GM18502 (cell line): Measurements from ENCODE around the gene CCDC69.
"Not testable (repeated sequence)": the region's sequence is repeated elsewhere in the genome, so short reads cannot be mapped to it uniquely, and the experiment has no call there.

ENCODE experiments used
- ATAC-seq: cut with Tn5 transposase; IDR thresholded peaks from one replicate; pipeline ENCODE4 v1.9.1; 2021; ENCODE audit warnings: mild to moderate bottlenecking; ENCODE audit not compliant: unreplicated experiment, poor library complexity

CCDC69 gene

GRCh38 chr5:151248651-151249050, 24.8 kb upstream of the CCDC69 start:
- no peak for ATAC-seq

- ATAC-seq: no peak
Observed at GRCh38 chr5:151245680-151246219, 21.9 kb upstream of the CCDC69 start.

- no peak for ATAC-seq
Observed at GRCh38 chr5:151244206-151244605, 20.3 kb upstream of the CCDC69 start.

GRCh38 chr5:151243564-151243963, 19.7 kb upstream of the CCDC69 start:
- ATAC-seq: no peak

GRCh38 chr5:151243127-151243526, 19.2 kb upstream of the CCDC69 start:
- no peak for ATAC-seq

- no peak for ATAC-seq
Observed at GRCh38 chr5:151240924-151241635, 17.2 kb upstream of the CCDC69 start.

- not testable (repeated sequence) for ATAC-seq
Observed at GRCh38 chr5:151240268-151240835, 16.5 kb upstream of the CCDC69 start.

GRCh38 chr5:151239237-151239861, 15.5 kb upstream of the CCDC69 start:
- peak; percentile 43 for ATAC-seq

GRCh38 chr5:151238303-151238741, 14.4 kb upstream of the CCDC69 start:
- ATAC-seq: peak; percentile 55

- ATAC-seq: no peak
Observed at GRCh38 chr5:151237685-151238084, 13.8 kb upstream of the CCDC69 start.

GRCh38 chr5:151236888-151237287, 13.0 kb upstream of the CCDC69 start:
- no peak for ATAC-seq

GRCh38 chr5:151235239-151235571, 11.3 kb upstream of the CCDC69 start:
- not testable (repeated sequence) for ATAC-seq

GRCh38 chr5:151234476-151235238, 10.8 kb upstream of the CCDC69 start:
- peak; percentile 65 for ATAC-seq

GRCh38 chr5:151233616-151234085, 9.8 kb upstream of the CCDC69 start:
- ATAC-seq: peak; percentile 64

- no peak for ATAC-seq
Observed at GRCh38 chr5:151231359-151231758, 7.5 kb upstream of the CCDC69 start.

GRCh38 chr5:151230048-151230680, 6.3 kb upstream of the CCDC69 start:
- ATAC-seq: no peak

- no peak for ATAC-seq
Observed at GRCh38 chr5:151228986-151229385, 5.1 kb upstream of the CCDC69 start.

- no peak for ATAC-seq
Observed at GRCh38 chr5:151227918-151228447, 4.1 kb upstream of the CCDC69 start.

GRCh38 chr5:151225475-151225874, 1.6 kb upstream of the CCDC69 start:
- ATAC-seq: no peak

GRCh38 chr5:151225071-151225470, 1.2 kb upstream of the CCDC69 start:
- ATAC-seq: no peak
